HEK293 (cell line): ENCODE data around the gene REV3L.
A peak's percentile ranks its signal among the peaks of the same experiment; 100 is the strongest.

ENCODE experiments used
- CTCF ChIA-PET: fragments of 350-600 bp; formaldehyde crosslinking; extraction: SDS; loops from one replicate; lab custom pipeline; 2021; ENCODE audit warnings: antibody characterized with exemption; lab: Yijun Ruan, JAX
- POLR2A ChIA-PET: fragments of 300-600 bp; formaldehyde crosslinking; extraction: SDS; loops from one replicate; lab custom pipeline; 2020; ENCODE audit warnings: antibody characterized with exemption, inconsistent platforms; lab: Yijun Ruan, JAX
- H3K27ac ChIP-seq: fragments of 200-500 bp; sonication (Bioruptor generic); 2 replicates; pipeline ENCODE4 v1.5.1; 2014; ENCODE audit warnings: low read depth, low read length, control low read depth, inconsistent platforms; ENCODE audit errors: extremely low read depth
- H3K36me3 ChIP-seq, 2 experiments: fragments of 200-500 bp in 1 of 2; sonication (Bioruptor generic) in 1 of 2; 1 replicate in 1 of 2; 2 replicates in 1 of 2; pipeline ENCODE4 v1.5.1; 2014 to 2017; ENCODE audit warnings: inconsistent platforms in 2 of 2, low read length in 2 of 2; ENCODE audit not compliant: control insufficient read depth in 2 of 2, insufficient read depth in 1 of 2
- H3K4me1 ChIP-seq: fragments of 200-500 bp; sonication (Bioruptor generic); 2 replicates; pipeline ENCODE4 v1.5.1; 2014; ENCODE audit warnings: mild to moderate bottlenecking, low read length, inconsistent platforms; ENCODE audit not compliant: control insufficient read depth, insufficient read depth
- H3K4me3 ChIP-seq: 2 replicates; pipeline ENCODE4 v1.5.1; 2011; ENCODE audit warnings: low read depth, mild to moderate bottlenecking, control low read depth, low read length, moderate library complexity
- H3K9me3 ChIP-seq: fragments of 200-500 bp; sonication (Bioruptor generic); 2 replicates; pipeline ENCODE4 v1.5.1; 2014; ENCODE audit warnings: low read depth, low read length, inconsistent platforms; ENCODE audit not compliant: control insufficient read depth, insufficient read depth
- EGR2 ChIP-seq: fragments of 450-650 bp; formaldehyde crosslinking; IDR thresholded peaks from 2 replicates; pipeline ENCODE4 v1.5.1; 2016; ENCODE audit warnings: low read depth, missing biosample characterization, missing genetic modification characterization
- MYNN ChIP-seq: fragments of 450-650 bp; formaldehyde crosslinking; IDR thresholded peaks from 2 replicates; pipeline ENCODE4 v1.5.1; 2016; ENCODE audit warnings: missing biosample characterization, missing genetic modification characterization, borderline replicate concordance
- SCRT2 ChIP-seq: fragments of 450-650 bp; formaldehyde crosslinking; IDR thresholded peaks from 2 replicates; pipeline ENCODE4 v1.5.1; 2016; ENCODE audit warnings: missing biosample characterization, missing genetic modification characterization
- ZBTB21 ChIP-seq: fragments of 450-650 bp; formaldehyde crosslinking; IDR thresholded peaks from 2 replicates; pipeline ENCODE4 v1.5.1; 2017; ENCODE audit warnings: missing biosample characterization, missing genetic modification characterization
- ZEB2 ChIP-seq: fragments of 450-650 bp; formaldehyde crosslinking; IDR thresholded peaks from 2 replicates; pipeline ENCODE4 v1.5.1; 2016; ENCODE audit warnings: missing biosample characterization, missing genetic modification characterization
- ZNF10 ChIP-seq: fragments of 450-650 bp; formaldehyde crosslinking; IDR thresholded peaks from 2 replicates; pipeline ENCODE4 v1.5.1; 2017; ENCODE audit warnings: missing biosample characterization, missing genetic modification characterization
- ZNF19 ChIP-seq: fragments of 450-650 bp; formaldehyde crosslinking; IDR thresholded peaks from 2 replicates; pipeline ENCODE4; 2016; ENCODE audit warnings: missing biosample characterization, missing genetic modification characterization, low read depth
- ZNF211 ChIP-seq: fragments of 450-650 bp; formaldehyde crosslinking; IDR thresholded peaks from 2 replicates; pipeline ENCODE4 v1.5.1; 2016; ENCODE audit warnings: low read depth, missing biosample characterization, missing genetic modification characterization
- ZNF248 ChIP-seq: fragments of 450-650 bp; formaldehyde crosslinking; IDR thresholded peaks from 2 replicates; pipeline ENCODE4 v1.5.1; 2017; ENCODE audit warnings: missing biosample characterization, missing genetic modification characterization
- ZNF391 ChIP-seq: fragments of 450-650 bp; formaldehyde crosslinking; IDR thresholded peaks from 2 replicates; pipeline ENCODE4 v1.5.1; 2016; ENCODE audit warnings: low read depth, missing biosample characterization, missing genetic modification characterization, borderline replicate concordance
- ZNF501 ChIP-seq: fragments of 450-650 bp; formaldehyde crosslinking; IDR thresholded peaks from 2 replicates; pipeline ENCODE4 v1.5.1; 2016; ENCODE audit warnings: missing biosample characterization, missing genetic modification characterization
- ZNF548 ChIP-seq: fragments of 450-650 bp; formaldehyde crosslinking; IDR thresholded peaks from 2 replicates; pipeline ENCODE4 v1.5.1; 2016; ENCODE audit warnings: missing biosample characterization, missing genetic modification characterization
- ZNF585B ChIP-seq: fragments of 450-650 bp; formaldehyde crosslinking; IDR thresholded peaks from 2 replicates; pipeline ENCODE4 v1.5.1; 2016; ENCODE audit warnings: missing biosample characterization, missing genetic modification characterization
- ZNF626 ChIP-seq: fragments of 450-650 bp; sonication (Bioruptor Pico); formaldehyde crosslinking; IDR thresholded peaks from 2 replicates; pipeline ENCODE4 v1.5.1; 2018; ENCODE audit warnings: missing biosample characterization, missing genetic modification characterization, inconsistent platforms
- TF ChIP-seq, protein P1 (sequence below): fragments of 450-650 bp; formaldehyde crosslinking; IDR thresholded peaks from 2 replicates; pipeline ENCODE4 v1.5.1; 2016; ENCODE audit warnings: missing biosample characterization, missing genetic modification characterization
- TF ChIP-seq, protein P2 (sequence below): fragments of 450-650 bp; formaldehyde crosslinking; IDR thresholded peaks from 2 replicates; pipeline ENCODE4 v1.5.1; 2016; ENCODE audit warnings: missing biosample characterization, missing genetic modification characterization
- TF ChIP-seq, protein P3 (sequence below): fragments of 450-650 bp; IDR thresholded peaks from 2 replicates; pipeline ENCODE4 v1.5.1; 2018; ENCODE audit warnings: missing biosample characterization, mild to moderate bottlenecking, missing genetic modification characterization
- TF ChIP-seq, protein P4 (sequence below): fragments of 450-650 bp; formaldehyde crosslinking; IDR thresholded peaks from 2 replicates; pipeline ENCODE4 v1.5.1; 2017; ENCODE audit warnings: missing biosample characterization, missing genetic modification characterization
- TF ChIP-seq, protein P5 (sequence below): fragments of 450-650 bp; formaldehyde crosslinking; IDR thresholded peaks from 2 replicates; pipeline ENCODE4 v1.5.1; 2016; ENCODE audit warnings: missing biosample characterization, missing genetic modification characterization
- TF ChIP-seq, protein P6 (sequence below): fragments of 450-650 bp; formaldehyde crosslinking; IDR thresholded peaks from 2 replicates; pipeline ENCODE4 v1.5.1; 2017; ENCODE audit warnings: missing biosample characterization, missing genetic modification characterization

Gene REV3L

DNA sequence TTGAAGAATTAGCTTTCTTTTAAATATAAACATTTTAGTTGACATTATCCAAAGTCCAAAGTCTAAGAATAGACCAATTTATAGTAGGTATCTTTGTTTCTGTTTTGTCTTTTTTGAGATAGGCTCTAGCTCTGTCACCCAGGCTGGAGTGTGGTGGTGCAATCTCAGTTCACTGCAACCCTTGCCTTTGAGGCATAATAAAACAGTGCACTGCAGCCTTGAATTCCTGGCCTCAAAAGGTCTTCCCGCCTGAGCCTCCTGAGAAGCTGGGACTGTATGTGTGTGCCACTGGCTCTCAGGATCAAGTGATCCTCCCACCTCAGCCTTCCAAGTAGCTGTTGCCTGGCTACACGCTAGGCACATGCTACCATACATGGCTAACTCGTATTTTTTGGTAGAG lies 135.4 kb downstream of the REV3L start:
- no peak overlapping the region for H3K4me3 ChIP-seq
- TF ChIP-seq ZBTB21 (tag by site-specific recombination) (no peak), ZNF10 (tag by site-specific recombination) (no peak), ZNF211 (tag by site-specific recombination) (no peak), ZNF501 (tag by site-specific recombination) (no peak), ZNF19 (tag by site-specific recombination) (no peak), ZNF548 (no peak)
- TF ChIP-seq, protein P1, sequence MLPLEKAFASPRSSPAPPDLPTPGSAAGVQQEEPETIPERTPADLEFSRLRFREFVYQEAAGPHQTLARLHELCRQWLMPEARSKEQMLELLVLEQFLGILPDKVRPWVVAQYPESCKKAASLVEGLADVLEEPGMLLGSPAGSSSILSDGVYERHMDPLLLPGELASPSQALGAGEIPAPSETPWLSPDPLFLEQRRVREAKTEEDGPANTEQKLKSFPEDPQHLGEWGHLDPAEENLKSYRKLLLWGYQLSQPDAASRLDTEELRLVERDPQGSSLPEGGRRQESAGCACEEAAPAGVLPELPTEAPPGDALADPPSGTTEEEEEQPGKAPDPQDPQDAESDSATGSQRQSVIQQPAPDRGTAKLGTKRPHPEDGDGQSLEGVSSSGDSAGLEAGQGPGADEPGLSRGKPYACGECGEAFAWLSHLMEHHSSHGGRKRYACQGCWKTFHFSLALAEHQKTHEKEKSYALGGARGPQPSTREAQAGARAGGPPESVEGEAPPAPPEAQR (tag by site-specific recombination) = no peak
- TF ChIP-seq, protein P2, sequence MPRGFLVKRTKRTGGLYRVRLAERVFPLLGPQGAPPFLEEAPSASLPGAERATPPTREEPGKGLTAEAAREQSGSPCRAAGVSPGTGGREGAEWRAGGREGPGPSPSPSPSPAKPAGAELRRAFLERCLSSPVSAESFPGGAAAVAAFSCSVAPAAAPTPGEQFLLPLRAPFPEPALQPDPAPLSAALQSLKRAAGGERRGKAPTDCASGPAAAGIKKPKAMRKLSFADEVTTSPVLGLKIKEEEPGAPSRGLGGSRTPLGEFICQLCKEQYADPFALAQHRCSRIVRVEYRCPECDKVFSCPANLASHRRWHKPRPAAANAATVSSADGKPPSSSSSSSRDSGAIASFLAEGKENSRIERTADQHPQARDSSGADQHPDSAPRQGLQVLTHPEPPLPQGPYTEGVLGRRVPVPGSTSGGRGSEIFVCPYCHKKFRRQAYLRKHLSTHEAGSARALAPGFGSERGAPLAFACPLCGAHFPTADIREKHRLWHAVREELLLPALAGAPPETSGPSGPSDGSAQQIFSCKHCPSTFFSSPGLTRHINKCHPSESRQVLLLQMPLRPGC (tag by site-specific recombination) = no peak
- TF ChIP-seq, protein P3, sequence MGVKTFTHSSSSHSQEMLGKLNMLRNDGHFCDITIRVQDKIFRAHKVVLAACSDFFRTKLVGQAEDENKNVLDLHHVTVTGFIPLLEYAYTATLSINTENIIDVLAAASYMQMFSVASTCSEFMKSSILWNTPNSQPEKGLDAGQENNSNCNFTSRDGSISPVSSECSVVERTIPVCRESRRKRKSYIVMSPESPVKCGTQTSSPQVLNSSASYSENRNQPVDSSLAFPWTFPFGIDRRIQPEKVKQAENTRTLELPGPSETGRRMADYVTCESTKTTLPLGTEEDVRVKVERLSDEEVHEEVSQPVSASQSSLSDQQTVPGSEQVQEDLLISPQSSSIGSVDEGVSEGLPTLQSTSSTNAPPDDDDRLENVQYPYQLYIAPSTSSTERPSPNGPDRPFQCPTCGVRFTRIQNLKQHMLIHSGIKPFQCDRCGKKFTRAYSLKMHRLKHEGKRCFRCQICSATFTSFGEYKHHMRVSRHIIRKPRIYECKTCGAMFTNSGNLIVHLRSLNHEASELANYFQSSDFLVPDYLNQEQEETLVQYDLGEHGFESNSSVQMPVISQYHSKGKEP = no peak
- no peak overlapping the region for H3K27ac ChIP-seq
- POLR2A ChIA-PET = no interaction called here
- H3K36me3 ChIP-seq = peaks cover 55 to 81% of the 10 kb centered on the region in 2 experiments
- no peaks in the 10 kb centered on the region for H3K9me3 ChIP-seq
- no peaks in the 10 kb centered on the region for H3K4me1 ChIP-seq
- CTCF ChIA-PET = interaction anchor here (1.1 to 1.5 kb wide), 2 partner anchors 89 to 131 kb away, joined by 3 to 4 read pairs; a partner anchor contains a TSS

DNA sequence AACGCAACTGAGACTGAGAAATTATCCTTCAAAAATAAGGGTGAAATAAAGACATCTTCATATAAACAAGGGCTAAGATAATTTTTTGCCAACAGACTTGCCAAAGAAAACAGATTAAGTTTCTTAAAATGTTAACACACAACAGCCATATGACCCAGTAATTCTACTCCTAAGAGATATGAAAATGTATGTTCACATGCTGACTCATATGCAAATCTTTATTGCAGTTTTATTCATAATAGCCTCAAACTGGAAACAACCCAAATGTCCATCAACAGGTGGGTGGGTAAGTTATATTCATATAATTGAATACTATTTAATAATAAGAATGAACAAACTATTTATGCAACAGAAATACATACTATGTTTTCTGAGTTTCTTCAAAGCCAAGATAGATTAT lies 140.1 kb downstream of the REV3L start:
- H3K4me3 ChIP-seq = no peak overlapping the region
- no peaks in the 10 kb centered on the region for H3K9me3 ChIP-seq
- ChIA-PET CTCF (no interaction called here), POLR2A (no interaction called here)
- TF ChIP-seq ZNF626 (tag by site-specific recombination) (no peak), SCRT2 (tag by site-specific recombination) (peak; percentile 74), MYNN (no peak), ZNF248 (no peak), ZEB2 (tag by site-specific recombination) (no peak), ZNF585B (tag by site-specific recombination) (no peak), ZNF391 (tag by site-specific recombination) (no peak), EGR2 (tag by site-specific recombination) (no peak)
- TF ChIP-seq, protein P4, sequence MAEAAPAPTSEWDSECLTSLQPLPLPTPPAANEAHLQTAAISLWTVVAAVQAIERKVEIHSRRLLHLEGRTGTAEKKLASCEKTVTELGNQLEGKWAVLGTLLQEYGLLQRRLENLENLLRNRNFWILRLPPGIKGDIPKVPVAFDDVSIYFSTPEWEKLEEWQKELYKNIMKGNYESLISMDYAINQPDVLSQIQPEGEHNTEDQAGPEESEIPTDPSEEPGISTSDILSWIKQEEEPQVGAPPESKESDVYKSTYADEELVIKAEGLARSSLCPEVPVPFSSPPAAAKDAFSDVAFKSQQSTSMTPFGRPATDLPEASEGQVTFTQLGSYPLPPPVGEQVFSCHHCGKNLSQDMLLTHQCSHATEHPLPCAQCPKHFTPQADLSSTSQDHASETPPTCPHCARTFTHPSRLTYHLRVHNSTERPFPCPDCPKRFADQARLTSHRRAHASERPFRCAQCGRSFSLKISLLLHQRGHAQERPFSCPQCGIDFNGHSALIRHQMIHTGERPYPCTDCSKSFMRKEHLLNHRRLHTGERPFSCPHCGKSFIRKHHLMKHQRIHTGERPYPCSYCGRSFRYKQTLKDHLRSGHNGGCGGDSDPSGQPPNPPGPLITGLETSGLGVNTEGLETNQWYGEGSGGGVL = no peak
- TF ChIP-seq, protein P5, sequence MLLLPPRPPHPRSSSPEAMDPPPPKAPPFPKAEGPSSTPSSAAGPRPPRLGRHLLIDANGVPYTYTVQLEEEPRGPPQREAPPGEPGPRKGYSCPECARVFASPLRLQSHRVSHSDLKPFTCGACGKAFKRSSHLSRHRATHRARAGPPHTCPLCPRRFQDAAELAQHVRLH (tag by site-specific recombination) = no peak
- TF ChIP-seq, protein P6, sequence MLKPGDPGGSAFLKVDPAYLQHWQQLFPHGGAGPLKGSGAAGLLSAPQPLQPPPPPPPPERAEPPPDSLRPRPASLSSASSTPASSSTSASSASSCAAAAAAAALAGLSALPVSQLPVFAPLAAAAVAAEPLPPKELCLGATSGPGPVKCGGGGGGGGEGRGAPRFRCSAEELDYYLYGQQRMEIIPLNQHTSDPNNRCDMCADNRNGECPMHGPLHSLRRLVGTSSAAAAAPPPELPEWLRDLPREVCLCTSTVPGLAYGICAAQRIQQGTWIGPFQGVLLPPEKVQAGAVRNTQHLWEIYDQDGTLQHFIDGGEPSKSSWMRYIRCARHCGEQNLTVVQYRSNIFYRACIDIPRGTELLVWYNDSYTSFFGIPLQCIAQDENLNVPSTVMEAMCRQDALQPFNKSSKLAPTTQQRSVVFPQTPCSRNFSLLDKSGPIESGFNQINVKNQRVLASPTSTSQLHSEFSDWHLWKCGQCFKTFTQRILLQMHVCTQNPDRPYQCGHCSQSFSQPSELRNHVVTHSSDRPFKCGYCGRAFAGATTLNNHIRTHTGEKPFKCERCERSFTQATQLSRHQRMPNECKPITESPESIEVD (tag by site-specific recombination) = peak; percentile 24; the same call in 1 of the 2 replicates
- H3K27ac ChIP-seq = no peak overlapping the region
- H3K36me3 ChIP-seq = peaks cover 17 to 58% of the 10 kb centered on the region in 2 experiments
- no peaks in the 10 kb centered on the region for H3K4me1 ChIP-seq
